ENCODE data around the gene GPX3. TPM values are rescaled to one million over a fixed set of nuclear protein-coding genes. Genes with fewer than 3 reads are reported as not detected.

GPX3 gene
- total and polyA plus RNA-seq, 4 donors: 22.7 to 42.0 (median 33.6) TPM

GRCh38 chr5:151029179-151030055, 9.0 kb downstream of the GPX3 start:
- 98% methylated on average over 7 of the region's 9 CpGs for WGBS (ENCODE audit: insufficient coverage)
- H3K9me3 ChIP-seq (ENCODE audit: control insufficient read depth, insufficient read depth, low read length): no peaks in the 10 kb centered on the region
- H3K27ac ChIP-seq (ENCODE audit: low read depth, low read length): no peak overlapping the region
- no peaks in the 10 kb centered on the region for H3K4me1 ChIP-seq (ENCODE audit: control insufficient read depth, insufficient read depth, low read length)
- H3K36me3 ChIP-seq (ENCODE audit: control insufficient read depth, insufficient read depth, low read length): peaks cover 74% of the 10 kb centered on the region
- no peaks in the 10 kb centered on the region for H3K27me3 ChIP-seq (ENCODE audit: control insufficient read depth, insufficient read depth, low read length)
- no peak for DNase-seq (ENCODE audit: low read depth in 4 of 6, low spot score in 6 of 6)
- no peak overlapping the region for H3K4me3 ChIP-seq (ENCODE audit: low read depth, low read length)

DNA sequence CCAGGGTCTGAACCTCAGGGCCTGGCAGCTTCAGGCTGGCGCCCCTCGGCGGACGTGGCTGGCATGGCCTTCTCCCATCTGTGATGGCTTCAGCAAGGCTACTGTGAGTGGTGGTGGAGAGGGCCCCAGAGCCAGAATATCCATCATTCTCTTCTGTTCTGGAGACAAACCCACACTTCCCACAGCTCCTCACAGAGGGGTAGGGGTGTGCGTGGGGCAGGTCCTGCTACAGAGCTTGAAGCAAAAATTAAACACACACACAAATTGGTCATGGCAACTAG, 9.6 kb downstream of the GPX3 start:
- no peaks in the 10 kb centered on the region for H3K27me3 ChIP-seq (ENCODE audit: control insufficient read depth, insufficient read depth, low read length)
- H3K27ac ChIP-seq (ENCODE audit: low read depth, low read length): no peak overlapping the region
- no peaks in the 10 kb centered on the region for H3K4me1 ChIP-seq (ENCODE audit: control insufficient read depth, insufficient read depth, low read length)
- no peak overlapping the region for H3K4me3 ChIP-seq (ENCODE audit: low read depth, low read length)
- no CpG with 5 or more reads among the region's 5 CpGs for WGBS (ENCODE audit: insufficient coverage)
- H3K9me3 ChIP-seq (ENCODE audit: control insufficient read depth, insufficient read depth, low read length): no peaks in the 10 kb centered on the region
- no peak for DNase-seq (ENCODE audit: low read depth in 4 of 6, low spot score in 6 of 6)
- H3K36me3 ChIP-seq (ENCODE audit: control insufficient read depth, insufficient read depth, low read length): peaks cover 79% of the 10 kb centered on the region

GRCh38 chr5:151030379-151030778, 10.0 kb downstream of the GPX3 start:
- Histone ChIP-seq H3K4me1 (ENCODE audit: control insufficient read depth, insufficient read depth, low read length) (no peaks in the 10 kb centered on the region), H3K9me3 (ENCODE audit: control insufficient read depth, insufficient read depth, low read length) (no peaks in the 10 kb centered on the region), H3K27ac (ENCODE audit: low read depth, low read length) (no peak overlapping the region), H3K4me3 (ENCODE audit: low read depth, low read length) (no peak overlapping the region), H3K27me3 (ENCODE audit: control insufficient read depth, insufficient read depth, low read length) (no peaks in the 10 kb centered on the region), H3K36me3 (ENCODE audit: control insufficient read depth, insufficient read depth, low read length) (peaks cover 83% of the 10 kb centered on the region)
- DNase-seq (ENCODE audit: low read depth in 4 of 6, low spot score in 6 of 6): no peak
- WGBS (ENCODE audit: insufficient coverage): 84% methylated on average over 3 of the region's 4 CpGs

DNA sequence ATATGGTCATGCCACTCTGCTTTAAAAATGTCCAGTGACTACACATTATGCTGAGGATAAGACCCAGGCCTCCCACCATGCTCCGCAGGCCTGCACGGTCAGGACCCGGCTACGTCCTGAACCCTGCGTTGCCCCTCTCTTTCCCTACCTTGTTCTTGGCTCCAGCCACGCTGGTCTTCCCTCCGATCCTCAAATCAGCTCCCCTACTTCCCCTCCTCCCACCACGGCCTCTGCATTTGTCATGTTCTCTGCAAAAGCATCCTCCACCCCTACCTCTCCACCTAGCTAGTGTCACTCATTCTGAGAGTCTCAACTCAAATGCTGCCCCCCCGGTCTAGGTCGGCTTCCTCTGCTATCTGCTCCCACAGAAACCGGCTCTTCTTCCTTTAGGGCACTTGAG, 11.2 kb downstream of the GPX3 start:
- Histone ChIP-seq H3K9me3 (ENCODE audit: control insufficient read depth, insufficient read depth, low read length) (no peaks in the 10 kb centered on the region), H3K27me3 (ENCODE audit: control insufficient read depth, insufficient read depth, low read length) (no peaks in the 10 kb centered on the region)

GRCh38 chr5:151033217-151033934, 13.0 kb downstream of the GPX3 start:
- H3K27ac ChIP-seq (ENCODE audit: low read depth, low read length): no peak overlapping the region
- H3K36me3 ChIP-seq (ENCODE audit: control insufficient read depth, insufficient read depth, low read length): peaks cover 77% of the 10 kb centered on the region
- peaks cover 11% of the 10 kb centered on the region for H3K4me1 ChIP-seq (ENCODE audit: control insufficient read depth, insufficient read depth, low read length)
- no peak overlapping the region for H3K4me3 ChIP-seq (ENCODE audit: low read depth, low read length)
- no peak for DNase-seq (ENCODE audit: low read depth in 4 of 6, low spot score in 6 of 6)
- no peaks in the 10 kb centered on the region for H3K9me3 ChIP-seq (ENCODE audit: control insufficient read depth, insufficient read depth, low read length)
- WGBS (ENCODE audit: insufficient coverage): 92% methylated on average over 13 of the region's 14 CpGs
- H3K27me3 ChIP-seq (ENCODE audit: control insufficient read depth, insufficient read depth, low read length): no peaks in the 10 kb centered on the region

More for the DNA sequence above, 11.2 kb downstream of the GPX3 start:
- Histone ChIP-seq H3K4me3 (ENCODE audit: low read depth, low read length) (no peak overlapping the region), H3K4me1 (ENCODE audit: control insufficient read depth, insufficient read depth, low read length) (no peaks in the 10 kb centered on the region), H3K27ac (ENCODE audit: low read depth, low read length) (no peak overlapping the region), H3K36me3 (ENCODE audit: control insufficient read depth, insufficient read depth, low read length) (peaks cover 86% of the 10 kb centered on the region)
- 94% methylated on average over 8 of the region's 11 CpGs for WGBS (ENCODE audit: insufficient coverage)
- DNase-seq (ENCODE audit: low read depth in 4 of 6, low spot score in 6 of 6): no peak

GRCh38 chr5:151034422-151035379, 14.3 kb downstream of the GPX3 start:
- no peaks in the 10 kb centered on the region for H3K27me3 ChIP-seq (ENCODE audit: control insufficient read depth, insufficient read depth, low read length)
- 95% methylated on average over 15 of the region's 19 CpGs for WGBS (ENCODE audit: insufficient coverage)
- H3K27ac ChIP-seq (ENCODE audit: low read depth, low read length): no peak overlapping the region
- H3K36me3 ChIP-seq (ENCODE audit: control insufficient read depth, insufficient read depth, low read length): peaks cover 74% of the 10 kb centered on the region
- H3K9me3 ChIP-seq (ENCODE audit: control insufficient read depth, insufficient read depth, low read length): no peaks in the 10 kb centered on the region
- no peak for DNase-seq (ENCODE audit: low read depth in 4 of 6, low spot score in 6 of 6)
- H3K4me1 ChIP-seq (ENCODE audit: control insufficient read depth, insufficient read depth, low read length): peaks cover 20% of the 10 kb centered on the region
- H3K4me3 ChIP-seq (ENCODE audit: low read depth, low read length): no peak overlapping the region

DNA sequence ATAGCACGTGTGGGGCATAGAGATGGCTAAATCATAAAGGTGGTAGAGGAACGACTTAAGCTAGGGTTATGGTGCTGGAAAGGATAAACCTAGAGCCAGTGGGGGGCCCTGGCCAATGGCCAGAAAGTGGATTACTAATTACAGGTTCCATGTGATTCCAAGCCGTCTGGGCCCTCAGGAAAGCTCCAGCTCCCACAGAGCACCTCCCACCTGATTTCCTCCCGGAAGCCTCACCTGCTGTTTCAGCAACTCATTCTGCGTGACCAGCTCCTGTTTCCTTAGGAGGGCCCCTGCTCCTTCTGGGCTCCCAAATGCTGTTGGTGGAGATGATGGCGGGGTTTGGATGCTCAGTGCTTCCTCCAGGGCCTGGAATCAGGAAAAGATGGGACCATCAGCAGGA, 16.2 kb downstream of the GPX3 start:
- Histone ChIP-seq H3K4me1 (ENCODE audit: control insufficient read depth, insufficient read depth, low read length) (peaks cover 20% of the 10 kb centered on the region), H3K27ac (ENCODE audit: low read depth, low read length) (no peak overlapping the region)

GRCh38 chr5:151037561-151038411, 17.4 kb downstream of the GPX3 start:
- 60% methylated on average over 9 of the region's 12 CpGs for WGBS (ENCODE audit: insufficient coverage)
- no peaks in the 10 kb centered on the region for H3K27me3 ChIP-seq (ENCODE audit: control insufficient read depth, insufficient read depth, low read length)
- peak; percentile 29 to 87 (median 42) for DNase-seq (ENCODE audit: low read depth in 4 of 6, low spot score in 6 of 6)
- H3K9me3 ChIP-seq (ENCODE audit: control insufficient read depth, insufficient read depth, low read length): no peaks in the 10 kb centered on the region
- H3K36me3 ChIP-seq (ENCODE audit: control insufficient read depth, insufficient read depth, low read length): peaks cover 55% of the 10 kb centered on the region
- H3K4me1 ChIP-seq (ENCODE audit: control insufficient read depth, insufficient read depth, low read length): peaks cover 31% of the 10 kb centered on the region
- peak overlapping the region; percentile 58 for H3K27ac ChIP-seq (ENCODE audit: low read depth, low read length)
- H3K4me3 ChIP-seq (ENCODE audit: low read depth, low read length): no peak overlapping the region

More for the DNA sequence above, 16.2 kb downstream of the GPX3 start:
- no peak overlapping the region for H3K4me3 ChIP-seq (ENCODE audit: low read depth, low read length)
- WGBS (ENCODE audit: insufficient coverage): 75% methylated on average over 2 of the region's 6 CpGs
- peaks cover 58% of the 10 kb centered on the region for H3K36me3 ChIP-seq (ENCODE audit: control insufficient read depth, insufficient read depth, low read length)
- H3K9me3 ChIP-seq (ENCODE audit: control insufficient read depth, insufficient read depth, low read length): no peaks in the 10 kb centered on the region
- no peaks in the 10 kb centered on the region for H3K27me3 ChIP-seq (ENCODE audit: control insufficient read depth, insufficient read depth, low read length)
- no peak for DNase-seq (ENCODE audit: low read depth in 4 of 6, low spot score in 6 of 6)

GRCh38 chr5:151038412-151038745, 18.0 kb downstream of the GPX3 start:
- no peaks in the 10 kb centered on the region for H3K9me3 ChIP-seq (ENCODE audit: control insufficient read depth, insufficient read depth, low read length)
- WGBS (ENCODE audit: insufficient coverage): 68% methylated on average over 7 of the region's 8 CpGs
- no peak overlapping the region for H3K4me3 ChIP-seq (ENCODE audit: low read depth, low read length)
- H3K36me3 ChIP-seq (ENCODE audit: control insufficient read depth, insufficient read depth, low read length): peaks cover 53% of the 10 kb centered on the region
- peak overlapping the region; percentile 22 for H3K27ac ChIP-seq (ENCODE audit: low read depth, low read length)
- H3K27me3 ChIP-seq (ENCODE audit: control insufficient read depth, insufficient read depth, low read length): no peaks in the 10 kb centered on the region
- H3K4me1 ChIP-seq (ENCODE audit: control insufficient read depth, insufficient read depth, low read length): peaks cover 32% of the 10 kb centered on the region
- no peak for DNase-seq (ENCODE audit: low read depth in 4 of 6, low spot score in 6 of 6)

Data from spinal cord (tissue), 10 donors.